Body of pancreas (tissue), 4 donors: ENCODE results near the gene CCL28.

Source experiments
- CTCF ChIP-seq, 7 experiments: fragments of 450-650 bp in 4 of 7; fragments of 200-600 bp in 3 of 7; sonication (generic) in 3 of 7; IDR thresholded peaks; one replicate each; pipeline ENCODE4 v1.5.1; 2016 to 2019; ENCODE audit warnings: antibody characterized with exemption in 7 of 7
- POLR2A ChIP-seq, 3 donors: fragments of 450-650 bp; IDR thresholded peaks; one replicate each; pipeline ENCODE4 v1.6.1; 2016; ENCODE audit warnings: antibody characterized with exemption in 3 of 3, mild to moderate bottlenecking in 2 of 3

- TF ChIP-seq CTCF (IDR thresholded peaks at IDR 0.05) (no peak), POLR2A (IDR thresholded peaks at IDR 0.05) (no peak)
These were observed 58.5 kb downstream of the CCL28 start for GRCh38 chr5:43353668-43354067.
